ENCODE results near the gene ZFP36L2. TPM values are rescaled to one million over a fixed set of nuclear protein-coding genes. Genes with fewer than 3 reads are reported as not detected.
A peak's percentile ranks its signal among the peaks of the same experiment; 100 is the strongest.

ZFP36L2 gene
- 8.2 and 9.1 TPM in 2 replicates for total RNA-seq (2013; cell fraction: nucleolus; rRNA removed)
- total RNA-seq (2014; rRNA removed), result 3.9 and 4.9 TPM in 2 replicates
- total RNA-seq (2014; rRNA removed; fragmentation: Illumina TruSeq; extraction: Trizol), result 4.0 and 4.3 TPM in 2 replicates
- total RNA-seq (2021), result 58.0 and 64.9 TPM in 2 replicates
- 14.3 TPM for polyA plus RNA-seq (2011; ENCODE audit: low read depth)
- polyA plus RNA-seq (2011; rRNA removed), result 12.8 and 16.0 TPM in 2 replicates
- 7.2 TPM in 2 replicates for polyA plus RNA-seq (2011; cell fraction: cytosol; rRNA removed)
- polyA plus RNA-seq (2011; cell fraction: nucleus; rRNA removed), result 16.1 and 27.5 TPM in 2 replicates
- polyA plus RNA-seq (2012), result 30.3 and 31.6 TPM in 2 replicates
- 17.4 and 22.0 TPM in 2 replicates for polyA plus RNA-seq (2014; fragmentation: Illumina TruSeq; extraction: Trizol)
- polyA plus RNA-seq (2014; fragmentation: Nextera tagmentation; extraction: Ambion mirVana), result 10 to 100 TPM; 25.5 to 43.3 TPM
- polyA plus RNA-seq (2014; rRNA removed), result 21.7 and 28.8 TPM in 2 replicates
- polyA plus RNA-seq (2016; fragmentation: Nextera tagmentation; extraction: Ambion mirVana), result 10 to 100 TPM in 1 of 2 experiments, 1 to 10 TPM in 1; 8.8 to 54.6 TPM
- polyA minus RNA-seq (2011; rRNA and poly(A)+ RNA removed), result 4.1 and 5.2 TPM in 2 replicates
- polyA minus RNA-seq (2011; cell fraction: cytosol; rRNA and poly(A)+ RNA removed), result 21.9 and 27.0 TPM in 2 replicates
- 9.4 and 21.8 TPM in 2 replicates for polyA minus RNA-seq (2011; cell fraction: nucleus; rRNA and poly(A)+ RNA removed)
- Bru-seq, nascent RNA, result percentile 98 among the genes with signal in this experiment
- percentile 89 among the genes with signal in this experiment for BruChase-seq, experiment 1, labeled RNA remaining after a 6-hour chase
- percentile 98 among the genes with signal in this experiment for BruChase-seq, experiment 2, labeled RNA remaining after a 2-hour chase
- long read RNA-seq, experiment 1, transcript ZFP36L2-201 (2 exons, 3,696 nt), result major isoform, 58 of 71 reads
- long read RNA-seq, experiment 1, partial matches to known transcripts, result 13 of 71 reads
- long read RNA-seq, experiment 1, other reads (novel, unspliced or antisense), result 0 of 71 reads
- long read RNA-seq, experiment 2, partial matches to known transcripts, result 0 of 52 reads
- long read RNA-seq, experiment 2, other reads (novel, unspliced or antisense), result 52 of 52 reads

- H3K4me1 ChIP-seq (ENCODE audit: control insufficient read depth, insufficient read depth, low read length), result peaks cover 22% of the 10 kb centered on the region
- SMC1A ChIA-PET (ENCODE audit: uncharacterized antibody, unreplicated experiment), result interaction anchor here (0.8 to 7.2 kb wide), 10 partner anchors 9 to 279 kb away, joined by 3 to 170 read pairs (median 34); no protein-coding TSS in a partner anchor
- RAD21 ChIA-PET (ENCODE audit: unreplicated experiment), result interaction anchor here (0.9 to 6.8 kb wide), 21 partner anchors 9 to 340 kb away, joined by 3 to 151 read pairs (median 32); no protein-coding TSS in a partner anchor
- peak within 1 kb of the TSS; percentile 92 for H3K9ac ChIP-seq (ENCODE audit: control insufficient read depth, insufficient read depth, low read length)
- CTCF ChIA-PET, result interaction anchor here (0.9 to 5.2 kb wide), 11 partner anchors 8 to 350 kb away, joined by 3 to 132 read pairs (median 19); no protein-coding TSS in a partner anchor
- 0% methylated on average over 31 of the region's 58 CpGs for WGBS (ENCODE audit: insufficient coverage, insufficient replicate concordance, low lambda C conversion rate, missing lambda C conversion rate)
- H3K9me3 ChIP-seq (replicated peaks; ENCODE audit: control insufficient read depth, insufficient read depth, low read length), result no peaks in the 10 kb centered on the region
- intact Hi-C loops (cut with micrococcal nuclease; ENCODE audit: unreplicated experiment) (loop anchor here (1.0 to 10.0 kb wide), 8 partner anchors 161 to 414 kb away; no protein-coding TSS in a partner anchor), in situ Hi-C loops (cut with MboI) (no loop called here)
- no TSS peak for BruUV-seq (replicated peaks)
- peaks cover 63% of the 10 kb centered on the region for H3K79me2 ChIP-seq (ENCODE audit: control insufficient read depth, insufficient read depth, low read length)
- H3K27me3 ChIP-seq (replicated peaks in 1 of 2; ENCODE audit: control insufficient read depth in 2 of 2, insufficient read depth in 2 of 2, low read length in 1 of 2), result no peaks in the 10 kb centered on the region
- H3K4me3 ChIP-seq, result peak within 1 kb of the TSS; percentile 84
- peak within 1 kb of the TSS; percentile 77 for H2AFZ ChIP-seq (ENCODE audit: control insufficient read depth, low read depth, low read length)
- H3K27ac ChIP-seq (ENCODE audit: control insufficient read depth, insufficient read depth), result peak within 1 kb of the TSS; percentile 97
- FAIRE-seq (no peak), ATAC-seq (peak; percentile 69), DNase-seq (ENCODE audit: low read depth, low spot score) (no peak)
- peak within 1 kb of the TSS; percentile 99 for H3K4me2 ChIP-seq (ENCODE audit: control insufficient read depth, insufficient read depth)
- peaks cover 0 to 3% of the 10 kb centered on the region in 2 experiments; a peak in 3 of 4 replicates for H3K36me3 ChIP-seq (ENCODE audit: control insufficient read depth in 2 of 2, insufficient read depth in 2 of 2, low read length in 1 of 2)
- H4K20me1 ChIP-seq (ENCODE audit: control insufficient read depth, insufficient read depth), result no peaks in the 10 kb centered on the region
- POLR2A ChIA-PET, result interaction anchor here (0.5 to 1.7 kb wide), 20 partner anchors 11 to 429 kb away, joined by 3 to 8 read pairs (median 4); no protein-coding TSS in a partner anchor
- TF ChIP-seq BCL3 (IDR thresholded peaks at IDR 0.05; ENCODE audit: borderline replicate concordance, insufficient read depth, low read depth, low read length, poor library complexity, severe bottlenecking) (no peak), SMARCA5 (IDR thresholded peaks at IDR 0.05) (0 out of 2 replicates have a peak, but pooled peaks have one; percentile 41), CUX1 (IDR thresholded peaks at IDR 0.05; ENCODE audit: insufficient replicate concordance, low read depth, low read length) (no peak), TAF1 (IDR thresholded peaks at IDR 0.05; ENCODE audit: borderline replicate concordance, low read depth, low read length) (peak; percentile 84), SKIL (IDR thresholded peaks at IDR 0.05; ENCODE audit: low read depth, poor library complexity, severe bottlenecking) (no peak), ZNF24 (IDR thresholded peaks at IDR 0.05) (no peak), YY1 (IDR thresholded peaks at IDR 0.05; ENCODE audit: low read depth, low read length) (peak; percentile 85)
Observed at GRCh38 chr2:43226558-43226954, at the start of gene ZFP36L2. Gene ZFP36L2 (minus strand): TSS chr2:43226606. CDS start chr2:43226315, 291 bp downstream.
